ENCODE measurements around the gene PLCH2.

Gene PLCH2

GRCh38 chr1:2502210-2502609 lies 26.1 kb downstream of the PLCH2 start:
- no peak for TF ChIP-seq CEBPB (IDR thresholded peaks at IDR 0.05)
- TF ChIP-seq REST (IDR thresholded peaks at IDR 0.05; ENCODE audit: low read depth) = no peak
- TF ChIP-seq CREB1 (IDR thresholded peaks at IDR 0.05; ENCODE audit: low read depth) = no peak
- no peak for TF ChIP-seq NFIC (IDR thresholded peaks at IDR 0.05)
- TF ChIP-seq EP300 (IDR thresholded peaks at IDR 0.05; ENCODE audit: borderline replicate concordance) = no peak
- no peak for TF ChIP-seq MAX (IDR thresholded peaks at IDR 0.05)
- no peak for TF ChIP-seq USF1 (IDR thresholded peaks at IDR 0.05)
- TF ChIP-seq TAF1 (IDR thresholded peaks at IDR 0.05; ENCODE audit: low read depth) = no peak
- no peak for TF ChIP-seq TCF12 (IDR thresholded peaks at IDR 0.05; ENCODE audit: low read depth)
- no peak for TF ChIP-seq EGR1 (IDR thresholded peaks at IDR 0.05)
- no peak for TF ChIP-seq ZBTB7A (IDR thresholded peaks at IDR 0.05; ENCODE audit: low read depth)

GRCh38 chr1:2502661-2503553 lies 26.8 kb downstream of the PLCH2 start:
- TF ChIP-seq YY1 (IDR thresholded peaks at IDR 0.05; ENCODE audit: low read depth) (no peak), RAD21 (IDR thresholded peaks at IDR 0.05; ENCODE audit: low read depth) (no peak), REST (IDR thresholded peaks at IDR 0.05; ENCODE audit: low read depth) (no peak), TEAD4 (IDR thresholded peaks at IDR 0.05) (no peak), FOXM1 (IDR thresholded peaks at IDR 0.05; ENCODE audit: borderline replicate concordance, low read depth) (no peak), EP300 (IDR thresholded peaks at IDR 0.05; ENCODE audit: borderline replicate concordance) (no peak), MAX (IDR thresholded peaks at IDR 0.05) (no peak), NFIC (IDR thresholded peaks at IDR 0.05) (no peak), ZBTB7A (IDR thresholded peaks at IDR 0.05; ENCODE audit: low read depth) (no peak), TCF12 (IDR thresholded peaks at IDR 0.05; ENCODE audit: low read depth) (no peak), TAF1 (IDR thresholded peaks at IDR 0.05; ENCODE audit: low read depth) (no peak), CREB1 (IDR thresholded peaks at IDR 0.05; ENCODE audit: low read depth) (no peak), CEBPB (IDR thresholded peaks at IDR 0.05) (no peak), EGR1 (IDR thresholded peaks at IDR 0.05) (no peak), USF1 (IDR thresholded peaks at IDR 0.05) (no peak)

- TF ChIP-seq TAF1 (IDR thresholded peaks at IDR 0.05; ENCODE audit: low read depth) = no peak
- TF ChIP-seq NFIC (IDR thresholded peaks at IDR 0.05) = no peak
- TF ChIP-seq RAD21 (IDR thresholded peaks at IDR 0.05; ENCODE audit: low read depth) = no peak
- no peak for TF ChIP-seq USF1 (IDR thresholded peaks at IDR 0.05)
- no peak for TF ChIP-seq EGR1 (IDR thresholded peaks at IDR 0.05)
Measured at GRCh38 chr1:2503554-2504224, 27.6 kb downstream of the PLCH2 start.

GRCh38 chr1:2504225-2504948 lies 28.3 kb downstream of the PLCH2 start:
- no peak for TF ChIP-seq EP300 (IDR thresholded peaks at IDR 0.05; ENCODE audit: borderline replicate concordance)
- TF ChIP-seq FOXM1 (IDR thresholded peaks at IDR 0.05; ENCODE audit: borderline replicate concordance, low read depth) = no peak
- no peak for TF ChIP-seq EGR1 (IDR thresholded peaks at IDR 0.05)
- TF ChIP-seq YY1 (IDR thresholded peaks at IDR 0.05; ENCODE audit: low read depth) = no peak
- no peak for TF ChIP-seq RAD21 (IDR thresholded peaks at IDR 0.05; ENCODE audit: low read depth)
- no peak for TF ChIP-seq NFIC (IDR thresholded peaks at IDR 0.05)
- TF ChIP-seq REST (IDR thresholded peaks at IDR 0.05; ENCODE audit: low read depth) = no peak
- TF ChIP-seq CEBPB (IDR thresholded peaks at IDR 0.05) = no peak
- no peak for TF ChIP-seq USF1 (IDR thresholded peaks at IDR 0.05)
- TF ChIP-seq MAX (IDR thresholded peaks at IDR 0.05) = no peak
- TF ChIP-seq TAF1 (IDR thresholded peaks at IDR 0.05; ENCODE audit: low read depth) = no peak
- TF ChIP-seq CREB1 (IDR thresholded peaks at IDR 0.05; ENCODE audit: low read depth) = no peak
- TF ChIP-seq ZBTB7A (IDR thresholded peaks at IDR 0.05; ENCODE audit: low read depth) = no peak
- no peak for TF ChIP-seq TCF12 (IDR thresholded peaks at IDR 0.05; ENCODE audit: low read depth)
